Lung microvascular endothelial cell (primary cell): ENCODE data around the gene PIGH. TPM values are rescaled to one million over a fixed set of nuclear protein-coding genes. Genes with fewer than 3 reads are reported as not detected.
"Not testable (repeated sequence)": the region's sequence is repeated elsewhere in the genome, so short reads cannot be mapped to it uniquely, and the experiment has no call there.

Source experiments
- DNase-seq, 2 donors: peaks; one replicate each; pipeline versions ENCODE4 v3.0.0 to v3.0.0-alpha.2; 2010; ENCODE audit warnings: low read depth in 2 of 2
- total RNA-seq: library from RNA; depleted of rRNA; stranded (reverse); fragments of >200 nt; gene quantifications from 2 replicates; pipeline ENCODE4 v1.2.1, GENCODE V29; 2014

PIGH gene
- total RNA-seq, 1 donor from 2014 or later: 14.1 TPM

- no peak for DNase-seq
Observed at GRCh38 chr14:67553547-67553946, 46.5 kb downstream of the PIGH start.

- no peak for DNase-seq
Observed at GRCh38 chr14:67551940-67552339, 48.1 kb downstream of the PIGH start.

- DNase-seq: no peak
Observed at GRCh38 chr14:67551123-67551522, 48.9 kb downstream of the PIGH start.

- no peak for DNase-seq
Observed at GRCh38 chr14:67549734-67550133, 50.3 kb downstream of the PIGH start.

- DNase-seq: no peak
Observed at GRCh38 chr14:67547224-67547780, 52.8 kb downstream of the PIGH start.

- no peak for DNase-seq
Observed at GRCh38 chr14:67544590-67544989, 55.5 kb downstream of the PIGH start.

- DNase-seq: not testable (repeated sequence)
Observed at GRCh38 chr14:67542620-67543019, 57.4 kb downstream of the PIGH start.

- peak in 1 of 2 donors; percentile 32 for DNase-seq
Observed at GRCh38 chr14:67541448-67542387, 58.4 kb downstream of the PIGH start.

Other genes with a start within 250 kb of the PIGH start
- 42.1 and 59.5 TPM in 2 replicates for gene ATP6V1D, start 240.5 kb downstream of the PIGH start, total RNA-seq
- gene EIF2S1, start 239.9 kb downstream of the PIGH start, total RNA-seq: 117 and 162 TPM in 2 replicates
- 0.20 and 5.9 TPM in 2 replicates for gene PLEK2, start 188.1 kb downstream of the PIGH start, total RNA-seq
- 0.40 and 0.44 TPM in 2 replicates for gene TMEM229B, start 111.5 kb downstream of the PIGH start, total RNA-seq
- under 0.01 and 0.22 TPM in 2 replicates for gene PLEKHH1, start 67.0 kb downstream of the PIGH start, total RNA-seq
- gene ARG2, start 19.7 kb upstream of the PIGH start, total RNA-seq: 33.8 and 39.7 TPM in 2 replicates
- 37.7 and 46.0 TPM in 2 replicates for gene VTI1B, start 74.4 kb upstream of the PIGH start, total RNA-seq
- 67.3 and 96.2 TPM in 2 replicates for gene RDH11, start 95.5 kb upstream of the PIGH start, total RNA-seq
- under 0.01 TPM in 1 of 2 replicates, not detected in the other for gene RDH12, start 101.6 kb upstream of the PIGH start, total RNA-seq
- gene ZFYVE26, start 216.3 kb upstream of the PIGH start, total RNA-seq: 13.1 and 16.5 TPM in 2 replicates
- 8.1 and 8.9 TPM in 2 replicates for gene RAD51B, start 219.5 kb upstream of the PIGH start, total RNA-seq